GM23248 (cell line): Measurements from ENCODE around the gene SMAD5. TPM values are rescaled to one million over a fixed set of nuclear protein-coding genes. Genes with fewer than 3 reads are reported as not detected.

Experiments
- DNase-seq: peaks from one replicate; pipeline ENCODE4 v3.0.0-alpha.2; 2015
- H2AFZ ChIP-seq: fragments of 200-600 bp; sonication (generic); 2 replicates; pipeline ENCODE4 v1.6.1; 2016; ENCODE audit warnings: antibody characterized with exemption
- H3F3A ChIP-seq: fragments of 200-600 bp; sonication (generic); 2 replicates; pipeline ENCODE4 v1.6.1; 2016; ENCODE audit warnings: mild to moderate bottlenecking, antibody characterized with exemption, mixed run types; ENCODE audit not compliant: insufficient read depth
- H3K27ac ChIP-seq: fragments of 200-600 bp; sonication (generic); 2 replicates; pipeline ENCODE4 v1.5.1; 2016; ENCODE audit warnings: mild to moderate bottlenecking
- H3K27me3 ChIP-seq: fragments of 200-600 bp; sonication (generic); replicated peaks from 2 replicates; pipeline ENCODE4 v1.6.1; 2016; ENCODE audit warnings: mild to moderate bottlenecking; ENCODE audit not compliant: insufficient read depth
- H3K36me3 ChIP-seq: fragments of 200-600 bp; sonication (generic); 2 replicates; pipeline ENCODE4 v1.6.1; 2016; ENCODE audit warnings: low read depth, mild to moderate bottlenecking
- H3K4me1 ChIP-seq: fragments of 200-600 bp; sonication (generic); 2 replicates; pipeline ENCODE4 v1.6.1; 2016; ENCODE audit warnings: mild to moderate bottlenecking; ENCODE audit not compliant: insufficient read depth
- H3K4me2 ChIP-seq: fragments of 200-600 bp; sonication (generic); one replicate; pipeline ENCODE4 v1.6.1; 2016; ENCODE audit warnings: mild to moderate bottlenecking; ENCODE audit not compliant: unreplicated experiment
- H3K4me3 ChIP-seq: fragments of 200-600 bp; sonication (generic); 2 replicates; pipeline ENCODE4 v1.5.1; 2016; ENCODE audit warnings: mild to moderate bottlenecking
- H3K79me2 ChIP-seq: fragments of 200-600 bp; sonication (generic); 2 replicates; pipeline ENCODE4 v1.6.1; 2016; ENCODE audit warnings: mild to moderate bottlenecking; ENCODE audit not compliant: insufficient read depth
- H3K9ac ChIP-seq: fragments of 200-600 bp; sonication (generic); 2 replicates; pipeline ENCODE4 v1.6.1; 2016; ENCODE audit warnings: mild to moderate bottlenecking
- H3K9me2 ChIP-seq: fragments of 200-600 bp; sonication (generic); 2 replicates; pipeline ENCODE4 v1.6.1; 2016; ENCODE audit warnings: mixed run types, mild to moderate bottlenecking, moderate library complexity; ENCODE audit not compliant: insufficient read depth
- H3K9me3 ChIP-seq: fragments of 200-600 bp; sonication (generic); one replicate; pipeline ENCODE4 v1.6.1; 2017; ENCODE audit warnings: low read depth
- H4K20me1 ChIP-seq: fragments of 200-600 bp; sonication (generic); 2 replicates; pipeline ENCODE4 v1.6.0; 2016; ENCODE audit not compliant: insufficient read depth
- EZH2 ChIP-seq: fragments of 200-600 bp; sonication (generic); IDR thresholded peaks from 2 replicates; pipeline ENCODE4 v1.6.1; 2018; ENCODE audit warnings: antibody characterized with exemption, mild to moderate bottlenecking; ENCODE audit not compliant: insufficient read depth, poor library complexity, severe bottlenecking
- EZH2phosphoT487 ChIP-seq: fragments of 200-600 bp; sonication (generic); IDR thresholded peaks from 2 replicates; pipeline ENCODE4 v1.6.1; 2018; ENCODE audit warnings: antibody characterized with exemption, moderate library complexity, mild to moderate bottlenecking, low read depth; ENCODE audit not compliant: insufficient read depth
- WGBS, 2 experiments: methylation state at CpG; one replicate each; pipeline ENCODE4 v1.1.6; 2015 to 2017; ENCODE audit warnings: low lambda C conversion rate in 2 of 2, low coverage in 1 of 2; ENCODE audit errors: missing lambda C conversion rate in 2 of 2; 5-methylcytosine and 5-hydroxymethylcytosine counted together
- in situ Hi-C: fragments of 300-500 bp; cut with MboI; formaldehyde crosslinking; loops from 2 replicates; pipeline ENCODE4 v1.15.0; 2020
- polyA plus RNA-seq: library from polyadenylated mRNA; unstranded; fragments of >200 nt; fragmentation: Nextera tagmentation; extraction: Ambion mirVana; gene quantifications from 2 replicates; pipeline ENCODE4 v1.2.1, GENCODE V29; 2016
- total RNA-seq: library from RNA; depleted of rRNA; stranded (reverse); fragments of >200 nt; shearing (Covaris generic); gene quantifications from 2 replicates; pipeline ENCODE4 v1.2.3, GENCODE V29; 2014

Gene SMAD5
- total and polyA plus RNA-seq, 2 experiments from 2014 or later: 50.0 to 53.1 TPM

- Histone ChIP-seq H4K20me1 (no peaks in the 10 kb centered on the region), H3K4me3 (no peak overlapping the region), H3K9ac (no peak overlapping the region), H3K79me2 (no peaks in the 10 kb centered on the region), H3K36me3 (no peaks in the 10 kb centered on the region), H2AFZ (no peak overlapping the region), H3F3A (no peaks in the 10 kb centered on the region), H3K9me2 (no peaks in the 10 kb centered on the region), H3K27ac (no peak overlapping the region), H3K4me2 (no peak overlapping the region), H3K9me3 (no peaks in the 10 kb centered on the region), H3K27me3 (0 out of 2 replicates have a peak, but pooled peaks cover 7% of the 10 kb centered on the region), H3K4me1 (no peaks in the 10 kb centered on the region)
- TF ChIP-seq EZH2: no peak
- no peak for TF ChIP-seq EZH2phosphoT487
- in situ Hi-C loops: loop anchor here (25.0 kb wide), 1 partner anchor 644 kb away; no protein-coding TSS in a partner anchor
- no peak for DNase-seq
- WGBS, 2 experiments: 62 to 71% methylated on average over 4 of the region's 4 CpGs
Measured at GRCh38 chr5:136205941-136206340, 73.3 kb downstream of the SMAD5 start.

- no peaks in the 10 kb centered on the region for H3K79me2 ChIP-seq
- in situ Hi-C loops: loop anchor here (25.0 kb wide), 1 partner anchor 644 kb away; no protein-coding TSS in a partner anchor
- no peaks in the 10 kb centered on the region for H4K20me1 ChIP-seq
- no peak for DNase-seq
- WGBS, 2 experiments: 73 to 84% methylated on average over 5 of the region's 5 CpGs
- H3K4me1 ChIP-seq: no peaks in the 10 kb centered on the region
- 0 out of 2 replicates have a peak, but pooled peaks cover 7% of the 10 kb centered on the region for H3K27me3 ChIP-seq
- no peaks in the 10 kb centered on the region for H3K36me3 ChIP-seq
- H2AFZ ChIP-seq: no peak overlapping the region
- no peaks in the 10 kb centered on the region for H3K9me2 ChIP-seq
- no peak overlapping the region for H3K4me3 ChIP-seq
- no peaks in the 10 kb centered on the region for H3K9me3 ChIP-seq
- TF ChIP-seq EZH2 (no peak), EZH2phosphoT487 (no peak)
- no peak overlapping the region for H3K27ac ChIP-seq
- H3F3A ChIP-seq: no peaks in the 10 kb centered on the region
- H3K9ac ChIP-seq: no peak overlapping the region
- H3K4me2 ChIP-seq: no peak overlapping the region
Measured at GRCh38 chr5:136206361-136206760, 73.7 kb downstream of the SMAD5 start.

GRCh38 chr5:136207631-136208030 is 75.0 kb downstream of the SMAD5 start:
- H3K9me3 ChIP-seq: no peaks in the 10 kb centered on the region
- in situ Hi-C loops: loop anchor here (25.0 kb wide), 1 partner anchor 645 kb away; no protein-coding TSS in a partner anchor
- no peaks in the 10 kb centered on the region for H3K79me2 ChIP-seq
- H2AFZ ChIP-seq: no peak overlapping the region
- no peaks in the 10 kb centered on the region for H3K9me2 ChIP-seq
- H3K36me3 ChIP-seq: no peaks in the 10 kb centered on the region
- WGBS, 2 experiments: 78 to 95% methylated on average over 7 of the region's 7 CpGs
- no peak overlapping the region for H3K9ac ChIP-seq
- no peak overlapping the region for H3K27ac ChIP-seq
- H3K4me2 ChIP-seq: no peak overlapping the region
- no peaks in the 10 kb centered on the region for H4K20me1 ChIP-seq
- H3F3A ChIP-seq: no peaks in the 10 kb centered on the region
- H3K4me3 ChIP-seq: no peak overlapping the region
- TF ChIP-seq EZH2 (no peak), EZH2phosphoT487 (no peak)
- H3K4me1 ChIP-seq: no peaks in the 10 kb centered on the region
- H3K27me3 ChIP-seq: 0 out of 2 replicates have a peak, but pooled peaks cover 7% of the 10 kb centered on the region
- DNase-seq: no peak

- no peaks in the 10 kb centered on the region for H3K79me2 ChIP-seq
- H3K27me3 ChIP-seq: 0 out of 2 replicates have a peak, but pooled peaks cover 7% of the 10 kb centered on the region
- H3K27ac ChIP-seq: no peak overlapping the region
- DNase-seq: no peak
- no peaks in the 10 kb centered on the region for H3K36me3 ChIP-seq
- H3K9me2 ChIP-seq: no peaks in the 10 kb centered on the region
- H4K20me1 ChIP-seq: no peaks in the 10 kb centered on the region
- in situ Hi-C loops: loop anchor here (25.0 kb wide), 1 partner anchor 647 kb away; no protein-coding TSS in a partner anchor
- 85 to 88% methylated on average over 3 of the region's 3 CpGs for WGBS, 2 experiments
- H3K9me3 ChIP-seq: no peaks in the 10 kb centered on the region
- H3K4me3 ChIP-seq: no peak overlapping the region
- no peak overlapping the region for H3K4me2 ChIP-seq
- H3K9ac ChIP-seq: no peak overlapping the region
- H3F3A ChIP-seq: no peaks in the 10 kb centered on the region
- no peak overlapping the region for H2AFZ ChIP-seq
- no peaks in the 10 kb centered on the region for H3K4me1 ChIP-seq
- TF ChIP-seq EZH2 (no peak), EZH2phosphoT487 (no peak)
Measured at GRCh38 chr5:136208916-136209315, 76.3 kb downstream of the SMAD5 start.
